ENCODE results near the gene RCAN3. TPM values are rescaled to one million over a fixed set of nuclear protein-coding genes. Genes with fewer than 3 reads are reported as not detected.
A peak's percentile ranks its signal among the peaks of the same experiment; 100 is the strongest.

Gene RCAN3
- total RNA-seq, 1 experiment from 2014 or later: 21.9 TPM

DNA sequence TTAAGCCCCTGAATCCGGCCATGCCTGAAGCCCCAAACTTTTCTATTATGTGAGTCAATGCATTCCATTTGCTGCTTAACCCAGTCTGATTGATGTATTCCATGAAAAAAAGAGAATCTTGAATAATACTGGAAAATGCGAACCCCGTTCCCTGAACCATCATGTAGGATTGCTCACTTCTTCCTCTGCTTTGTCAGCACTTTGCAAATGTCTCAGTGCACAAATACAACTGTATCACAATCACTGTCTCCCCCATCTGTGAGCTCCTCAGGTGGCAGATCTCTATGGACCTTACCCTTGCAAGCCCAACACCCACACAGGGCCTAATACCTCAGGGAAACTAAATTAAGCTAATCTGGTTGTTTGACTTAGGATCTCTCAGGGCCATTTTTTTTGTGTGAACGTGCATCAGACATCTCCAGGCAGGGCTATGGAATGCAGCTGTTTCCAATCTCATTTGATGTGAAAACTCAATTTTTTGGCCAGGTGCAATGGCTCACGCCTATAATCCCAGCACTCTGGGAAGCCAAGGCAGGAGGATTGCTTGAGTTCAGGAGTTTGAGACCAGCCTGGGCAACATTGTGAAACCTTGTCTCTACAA, 2.1 kb upstream of the RCAN3 start:
- Histone ChIP-seq H3K4me3 (no peak overlapping the region), H3K4me2 (no peak overlapping the region), H2AFZ (no peak overlapping the region), H4K20me1 (ENCODE audit: insufficient read depth) (no peaks in the 10 kb centered on the region), H3K9me2 (ENCODE audit: insufficient read depth) (no peaks in the 10 kb centered on the region), H3K79me2 (ENCODE audit: low read depth) (no peaks in the 10 kb centered on the region), H3K9me3 (ENCODE audit: insufficient read depth, low read depth) (no peaks in the 10 kb centered on the region), H3F3A (ENCODE audit: insufficient read depth, low read depth) (no peaks in the 10 kb centered on the region), H3K36me3 (ENCODE audit: low read depth) (no peaks in the 10 kb centered on the region), H3K4me1 (replicated peaks; ENCODE audit: insufficient read depth) (peaks cover 6% of the 10 kb centered on the region; the same call in 1 of the 2 replicates), H3K27me3 (ENCODE audit: insufficient read depth, low read depth) (no peaks in the 10 kb centered on the region), H3K27ac (no peak overlapping the region)
- no TSS peak for BruUV-seq (replicated peaks)
- TF ChIP-seq, protein P1, sequence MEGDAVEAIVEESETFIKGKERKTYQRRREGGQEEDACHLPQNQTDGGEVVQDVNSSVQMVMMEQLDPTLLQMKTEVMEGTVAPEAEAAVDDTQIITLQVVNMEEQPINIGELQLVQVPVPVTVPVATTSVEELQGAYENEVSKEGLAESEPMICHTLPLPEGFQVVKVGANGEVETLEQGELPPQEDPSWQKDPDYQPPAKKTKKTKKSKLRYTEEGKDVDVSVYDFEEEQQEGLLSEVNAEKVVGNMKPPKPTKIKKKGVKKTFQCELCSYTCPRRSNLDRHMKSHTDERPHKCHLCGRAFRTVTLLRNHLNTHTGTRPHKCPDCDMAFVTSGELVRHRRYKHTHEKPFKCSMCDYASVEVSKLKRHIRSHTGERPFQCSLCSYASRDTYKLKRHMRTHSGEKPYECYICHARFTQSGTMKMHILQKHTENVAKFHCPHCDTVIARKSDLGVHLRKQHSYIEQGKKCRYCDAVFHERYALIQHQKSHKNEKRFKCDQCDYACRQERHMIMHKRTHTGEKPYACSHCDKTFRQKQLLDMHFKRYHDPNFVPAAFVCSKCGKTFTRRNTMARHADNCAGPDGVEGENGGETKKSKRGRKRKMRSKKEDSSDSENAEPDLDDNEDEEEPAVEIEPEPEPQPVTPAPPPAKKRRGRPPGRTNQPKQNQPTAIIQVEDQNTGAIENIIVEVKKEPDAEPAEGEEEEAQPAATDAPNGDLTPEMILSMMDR (conservative IDR thresholded peaks at IDR 0.05): no peak
- TF ChIP-seq EZH2 (IDR thresholded peaks at IDR 0.05; ENCODE audit: low read depth): no peak
- no peak for DNase-seq
- CTCF ChIA-PET: no interaction called here
- intact Hi-C loops (cut with micrococcal nuclease; ENCODE audit: unreplicated experiment): loop anchor here (5.0 kb wide), 1 partner anchor 92 kb away; no protein-coding TSS in a partner anchor
- POLR2A ChIA-PET (ENCODE audit: unreplicated experiment): interaction anchor here (0.6 kb wide), 1 partner anchor 119 kb away, joined by 5 read pairs; no protein-coding TSS in a partner anchor

DNA sequence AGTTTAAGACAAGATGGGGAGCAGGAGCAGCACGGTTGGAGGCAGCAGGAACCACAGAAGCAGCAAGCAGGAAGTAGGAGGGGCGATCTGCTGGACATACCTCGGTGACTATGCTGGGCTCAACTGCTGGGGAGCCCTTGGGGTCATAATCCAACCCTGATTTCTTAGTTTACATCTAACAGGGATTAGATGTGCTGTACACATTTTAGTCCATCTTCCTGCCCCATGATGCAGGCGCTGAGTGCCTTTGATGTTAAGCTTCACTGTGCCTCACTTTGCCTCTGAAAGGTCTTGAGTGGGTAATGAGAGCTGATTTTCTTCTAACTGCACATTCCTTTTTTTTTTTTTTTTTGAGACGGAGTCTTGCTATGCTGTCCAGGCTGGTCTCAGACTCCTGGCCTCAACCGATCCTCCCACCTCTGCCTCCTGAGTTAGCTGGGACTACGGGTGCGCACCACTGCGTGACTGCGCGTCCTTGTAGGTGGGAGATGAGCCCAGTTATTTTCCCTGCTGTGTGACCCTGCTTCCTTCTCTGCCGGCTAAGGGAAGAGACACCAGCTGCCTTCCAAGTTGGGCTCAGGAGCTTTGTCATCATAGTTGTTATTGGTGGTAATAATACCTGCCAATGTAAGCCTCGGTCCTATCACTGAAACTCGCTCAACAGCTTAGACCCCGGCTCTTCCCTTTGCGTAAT, 1.1 kb upstream of the RCAN3 start:
- CTCF ChIA-PET: interaction anchor here (0.6 to 1.3 kb wide), 4 partner anchors 82 to 330 kb away, joined by 4 to 6 read pairs (median 4); no protein-coding TSS in a partner anchor
- no peak for TF ChIP-seq EZH2 (IDR thresholded peaks at IDR 0.05; ENCODE audit: low read depth)
- TF ChIP-seq, protein P1 (conservative IDR thresholded peaks at IDR 0.05): no peak
- Histone ChIP-seq H4K20me1 (ENCODE audit: insufficient read depth) (no peaks in the 10 kb centered on the region), H3F3A (ENCODE audit: insufficient read depth, low read depth) (no peaks in the 10 kb centered on the region), H3K4me1 (replicated peaks; ENCODE audit: insufficient read depth) (peaks cover 6% of the 10 kb centered on the region; the same call in 1 of the 2 replicates), H3K4me2 (peak overlapping the region; percentile 82), H3K36me3 (ENCODE audit: low read depth) (no peaks in the 10 kb centered on the region), H3K79me2 (ENCODE audit: low read depth) (no peaks in the 10 kb centered on the region), H3K27ac (no peak overlapping the region), H2AFZ (peak overlapping the region; percentile 91), H3K9me2 (ENCODE audit: insufficient read depth) (no peaks in the 10 kb centered on the region), H3K4me3 (peak overlapping the region; percentile 67), H3K27me3 (ENCODE audit: insufficient read depth, low read depth) (no peaks in the 10 kb centered on the region), H3K9me3 (ENCODE audit: insufficient read depth, low read depth) (no peaks in the 10 kb centered on the region)
- intact Hi-C loops (cut with micrococcal nuclease; ENCODE audit: unreplicated experiment): loop anchor here (1.0 to 5.0 kb wide), 2 partner anchors 86 to 91 kb away; partner anchors contain the start of gene NIPAL3
- DNase-seq: no peak
- BruUV-seq (replicated peaks): TSS peak; percentile 79
- POLR2A ChIA-PET (ENCODE audit: unreplicated experiment): interaction anchor here (0.5 to 0.7 kb wide), 5 partner anchors 10 to 298 kb away, joined by 3 to 31 read pairs (median 3); no protein-coding TSS in a partner anchor

DNA sequence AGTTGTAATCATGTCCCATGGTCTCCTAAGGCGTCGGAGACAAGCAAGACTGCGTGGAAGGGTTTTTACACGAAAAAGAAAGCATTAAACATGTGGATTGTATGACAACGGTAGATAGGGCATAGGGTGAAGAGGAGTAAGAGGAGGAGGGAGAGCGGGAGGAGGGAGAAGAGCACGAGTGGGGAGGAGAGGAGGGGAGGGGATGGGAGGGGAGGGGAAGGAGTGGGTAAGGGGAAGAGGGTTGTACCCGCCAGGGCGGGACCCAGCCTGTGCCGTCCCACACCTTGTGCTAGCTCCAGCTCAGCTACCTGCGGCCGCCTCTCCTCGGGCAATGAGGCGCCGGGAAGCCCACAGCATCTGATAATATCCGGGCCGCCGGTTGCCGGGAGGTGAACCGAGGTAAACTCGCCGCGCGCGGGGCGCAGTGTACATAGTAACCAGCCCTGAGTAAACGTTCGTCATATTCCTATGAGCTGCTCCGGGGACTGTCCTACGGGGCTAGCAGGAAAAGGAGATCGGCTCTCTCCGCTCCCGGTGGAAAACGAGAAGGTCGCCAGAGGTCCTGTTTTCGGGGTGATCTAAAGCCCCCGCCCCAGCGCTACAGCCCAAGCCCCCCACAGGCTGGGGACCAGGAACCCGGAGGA, 449 bp upstream of the RCAN3 start:
- H3K36me3 ChIP-seq (ENCODE audit: low read depth): no peaks in the 10 kb centered on the region
- H3K27me3 ChIP-seq (ENCODE audit: insufficient read depth, low read depth): no peaks in the 10 kb centered on the region
- CTCF ChIA-PET: interaction anchor here (0.9 to 1.3 kb wide), 2 partner anchors 136 to 303 kb away, joined by 4 to 6 read pairs; no protein-coding TSS in a partner anchor
- H3K4me2 ChIP-seq: peak overlapping the region; percentile 82
- BruUV-seq (replicated peaks): no TSS peak
- no peak overlapping the region for H3K27ac ChIP-seq
- POLR2A ChIA-PET (ENCODE audit: unreplicated experiment): interaction anchor here (0.5 to 0.7 kb wide), 5 partner anchors 10 to 323 kb away, joined by 3 to 5 read pairs (median 3); no protein-coding TSS in a partner anchor
- H3F3A ChIP-seq (ENCODE audit: insufficient read depth, low read depth): no peaks in the 10 kb centered on the region
- H3K4me3 ChIP-seq: peak overlapping the region; percentile 67
- intact Hi-C loops (cut with micrococcal nuclease; ENCODE audit: unreplicated experiment): loop anchor here (1.0 to 5.0 kb wide), 2 partner anchors 87 to 90 kb away; partner anchors contain the start of gene NIPAL3
- TF ChIP-seq EZH2 (IDR thresholded peaks at IDR 0.05; ENCODE audit: low read depth): no peak
- TF ChIP-seq, protein P1 (conservative IDR thresholded peaks at IDR 0.05): no peak
- peaks cover 6% of the 10 kb centered on the region; the same call in 1 of the 2 replicates for H3K4me1 ChIP-seq (replicated peaks; ENCODE audit: insufficient read depth)
- H2AFZ ChIP-seq: peak overlapping the region; percentile 91
- H4K20me1 ChIP-seq (ENCODE audit: insufficient read depth): no peaks in the 10 kb centered on the region
- no peaks in the 10 kb centered on the region for H3K79me2 ChIP-seq (ENCODE audit: low read depth)
- DNase-seq: peak; percentile 39 to 71
- H3K9me2 ChIP-seq (ENCODE audit: insufficient read depth): no peaks in the 10 kb centered on the region
- no peaks in the 10 kb centered on the region for H3K9me3 ChIP-seq (ENCODE audit: insufficient read depth, low read depth)
